ENCODE measurements around the gene COL4A1.

COL4A1 gene

DNA sequence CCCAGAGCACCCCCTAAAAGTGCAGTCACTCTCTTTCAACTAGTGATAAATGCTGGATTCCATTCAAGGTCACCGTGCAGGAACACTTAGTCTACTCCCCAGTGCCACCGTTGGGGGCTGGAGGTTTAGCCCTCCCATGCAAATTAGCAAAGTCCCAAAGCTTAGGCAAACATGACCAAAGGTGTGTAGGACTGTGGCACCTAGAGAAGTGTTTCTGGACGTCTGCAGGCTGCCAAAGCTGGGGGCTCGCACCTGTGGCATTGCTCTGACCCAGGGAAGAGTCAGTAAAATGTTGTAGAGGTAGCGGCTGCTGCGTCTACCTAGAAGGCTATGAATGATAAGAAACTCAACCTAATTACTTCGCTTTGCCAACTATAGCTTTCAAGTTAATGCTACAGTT lies 13.9 kb downstream of the COL4A1 start:
- DNase-seq (ENCODE audit: low spot score), result no peak

DNA sequence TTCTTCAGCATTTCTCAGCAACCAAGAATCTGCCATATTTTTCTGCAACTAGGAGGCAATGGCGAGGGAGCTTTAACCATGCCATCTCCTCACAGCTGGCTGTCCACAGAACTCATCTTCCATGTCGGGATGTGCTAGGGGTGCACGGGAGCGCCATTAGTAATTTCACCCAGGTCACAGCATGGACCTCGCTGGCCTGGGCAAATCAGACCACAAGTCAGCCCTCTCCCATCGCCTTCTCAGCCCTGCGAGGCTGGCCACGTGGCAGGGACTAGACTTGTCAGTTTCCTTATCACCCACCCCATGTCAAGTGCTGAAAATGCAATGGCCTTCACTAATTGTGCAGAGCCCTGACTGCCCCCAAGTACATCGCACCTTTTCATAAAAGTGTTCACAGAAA lies 15.7 kb downstream of the COL4A1 start:
- DNase-seq (ENCODE audit: low spot score), result no peak

DNA sequence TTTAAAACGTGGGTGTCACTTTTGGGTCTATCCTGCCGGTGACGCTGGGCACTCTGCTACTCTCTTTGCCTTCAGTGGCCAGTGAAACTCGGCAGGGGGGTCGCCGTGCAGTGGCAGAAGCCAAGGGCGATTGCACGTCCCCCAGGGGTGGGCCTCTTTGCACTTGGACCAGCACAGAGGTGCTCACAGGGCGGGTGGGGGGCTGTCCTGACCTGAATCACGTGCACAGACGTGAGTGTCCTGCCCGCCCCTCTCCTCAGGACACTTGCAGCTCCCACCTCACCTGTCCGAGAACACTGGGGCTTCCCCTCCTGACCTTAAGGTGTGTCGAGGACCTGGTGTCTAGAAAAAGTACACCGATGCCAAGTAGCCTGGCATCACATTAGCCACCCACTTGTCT lies 16.1 kb downstream of the COL4A1 start:
- DNase-seq (ENCODE audit: low spot score), result no peak

DNA sequence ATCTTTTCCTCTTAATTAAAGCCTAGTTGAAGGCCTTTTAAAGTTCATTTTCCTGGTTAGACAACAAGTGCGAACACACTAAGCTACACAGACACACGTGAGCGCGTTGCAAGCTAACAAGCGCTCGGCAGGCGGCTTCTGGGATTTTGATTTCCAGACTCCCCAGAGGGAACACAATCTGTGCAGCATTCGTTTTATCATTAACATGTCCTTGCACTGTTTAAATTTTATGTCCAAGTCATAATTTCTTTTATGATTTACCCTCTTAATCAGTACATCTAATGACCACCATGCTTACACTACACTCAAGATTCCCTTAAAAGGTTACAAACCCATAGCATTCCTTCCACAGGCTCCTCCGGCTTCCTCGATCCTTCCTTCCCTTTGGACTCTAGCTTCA lies 16.8 kb downstream of the COL4A1 start:
- DNase-seq (ENCODE audit: low spot score), result no peak

DNA sequence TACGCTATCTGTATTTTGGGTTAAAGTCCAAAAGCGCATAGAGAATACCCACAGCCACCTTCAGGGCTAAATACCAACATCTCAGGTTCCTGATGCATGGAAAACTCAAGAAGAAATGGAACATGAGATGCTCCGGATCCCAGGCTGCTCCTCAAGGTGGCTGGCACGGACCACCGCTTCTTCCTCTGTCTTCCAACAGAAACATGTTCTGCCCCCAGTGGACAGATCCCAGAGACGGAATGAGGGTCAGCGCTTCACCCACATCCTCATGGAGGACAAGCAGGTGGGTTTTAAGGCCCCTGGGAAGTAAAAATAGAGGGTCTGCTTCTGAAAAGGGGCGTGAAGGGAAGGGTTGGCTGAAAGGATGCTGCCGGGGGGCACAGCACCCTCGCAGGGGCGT lies 17.3 kb downstream of the COL4A1 start:
- DNase-seq (ENCODE audit: low spot score), result no peak

DNA sequence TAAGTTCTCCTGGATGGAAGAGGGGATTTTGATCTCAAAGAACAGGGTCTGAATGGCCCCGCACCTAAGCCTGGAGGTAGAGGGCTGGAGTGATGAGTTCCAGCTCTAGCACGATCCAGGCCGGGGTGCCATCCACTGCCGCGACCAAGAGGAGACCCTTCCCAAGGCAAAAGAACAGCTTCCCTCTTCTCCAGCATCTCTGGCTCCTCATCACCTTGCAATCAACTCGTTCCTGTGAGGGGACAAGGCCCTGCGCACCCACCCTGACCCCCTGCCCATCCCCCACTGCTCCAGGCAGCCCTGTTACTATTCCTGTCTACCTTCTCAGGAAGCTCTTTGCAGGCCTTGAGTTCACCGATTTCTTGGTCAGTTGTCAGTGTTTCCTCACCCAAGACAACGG lies 17.8 kb downstream of the COL4A1 start:
- no peak for DNase-seq (ENCODE audit: low spot score)

DNA sequence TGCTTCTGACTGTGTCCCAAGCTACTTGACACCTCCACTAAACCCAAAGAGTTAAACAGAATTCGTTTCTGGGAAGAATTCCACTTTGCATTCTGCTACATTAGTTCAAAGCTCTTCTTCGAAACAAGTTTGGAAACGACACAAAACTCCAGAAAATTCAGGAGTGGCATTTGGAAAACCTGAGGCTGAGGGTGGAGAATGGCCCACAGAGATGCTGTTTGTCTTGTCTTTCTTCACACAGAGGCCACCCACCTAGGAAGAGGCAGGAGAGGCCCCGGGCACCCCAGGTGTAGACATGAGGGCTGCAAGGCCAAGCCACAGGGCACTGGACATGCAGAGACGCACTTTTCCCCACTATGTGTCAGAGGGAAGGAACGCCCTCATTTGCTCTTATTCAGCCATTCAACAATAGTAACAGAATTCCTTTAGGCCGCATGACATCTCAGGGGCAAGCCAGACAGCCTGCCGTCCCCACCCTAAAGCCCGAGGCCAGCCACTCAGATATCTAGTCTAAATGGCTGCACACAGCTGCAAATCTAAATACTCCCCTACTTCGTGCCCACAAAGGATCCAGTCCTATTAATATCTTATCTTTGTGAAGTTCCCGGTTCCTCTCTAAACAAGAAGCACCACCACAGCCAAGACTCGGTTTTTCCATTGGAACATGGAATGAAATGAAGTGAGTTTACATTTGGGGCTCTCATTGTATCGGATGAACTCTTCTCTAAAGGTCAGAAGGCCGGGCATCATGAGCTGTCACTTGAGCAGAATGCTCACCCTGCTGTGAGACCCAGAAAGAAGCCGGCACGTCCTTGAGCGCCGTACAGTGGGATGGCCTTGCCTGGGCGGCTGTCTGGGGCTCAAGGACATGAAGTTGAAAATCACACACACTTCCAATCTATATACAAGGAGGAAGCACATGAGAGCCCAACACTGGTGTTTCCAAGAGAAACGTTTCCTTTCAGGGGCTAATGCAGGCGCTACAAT lies 19.8 kb downstream of the COL4A1 start:
- DNase-seq (ENCODE audit: low spot score), result no peak

DNA sequence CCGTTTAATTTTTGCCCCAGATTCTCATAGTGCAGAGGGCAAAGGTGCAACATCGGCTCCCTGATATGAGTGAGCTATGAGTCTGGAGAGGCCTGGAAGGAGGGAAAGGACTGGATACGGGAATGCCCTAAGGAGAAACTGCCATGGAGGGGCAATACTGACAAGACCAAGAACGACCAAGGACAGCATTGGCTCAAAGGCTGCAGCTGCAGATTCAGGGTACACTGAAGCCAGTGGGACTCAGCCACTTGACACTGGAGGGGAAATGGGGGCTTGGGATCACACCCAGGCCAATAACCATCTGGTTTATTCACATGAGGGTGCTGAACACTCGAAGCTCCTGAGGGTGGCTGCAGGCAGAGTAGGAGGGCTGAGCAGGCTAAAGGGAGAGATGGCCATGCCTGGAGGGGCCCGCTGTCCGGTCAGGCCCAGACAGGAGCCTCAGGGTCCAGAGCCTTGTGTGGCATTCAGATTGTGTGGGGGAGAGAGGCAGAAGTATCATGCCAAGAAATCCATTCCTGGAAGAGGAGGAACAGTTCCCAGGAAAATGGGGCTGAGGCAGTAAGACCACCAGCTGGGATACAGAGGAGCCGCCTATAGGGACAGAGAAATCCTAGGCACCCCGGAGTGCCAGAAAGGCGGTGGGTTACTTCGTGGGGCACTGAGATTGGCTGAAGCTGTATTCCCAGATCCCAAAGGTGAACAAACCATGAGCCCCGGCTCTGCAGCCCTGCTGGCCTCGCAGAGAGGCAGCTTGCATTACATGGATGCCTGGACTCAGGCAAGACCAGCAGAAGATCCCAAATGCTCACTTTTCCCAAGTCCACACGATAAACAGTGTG lies 20.7 kb downstream of the COL4A1 start:
- no peak for DNase-seq (ENCODE audit: low spot score)

DNA sequence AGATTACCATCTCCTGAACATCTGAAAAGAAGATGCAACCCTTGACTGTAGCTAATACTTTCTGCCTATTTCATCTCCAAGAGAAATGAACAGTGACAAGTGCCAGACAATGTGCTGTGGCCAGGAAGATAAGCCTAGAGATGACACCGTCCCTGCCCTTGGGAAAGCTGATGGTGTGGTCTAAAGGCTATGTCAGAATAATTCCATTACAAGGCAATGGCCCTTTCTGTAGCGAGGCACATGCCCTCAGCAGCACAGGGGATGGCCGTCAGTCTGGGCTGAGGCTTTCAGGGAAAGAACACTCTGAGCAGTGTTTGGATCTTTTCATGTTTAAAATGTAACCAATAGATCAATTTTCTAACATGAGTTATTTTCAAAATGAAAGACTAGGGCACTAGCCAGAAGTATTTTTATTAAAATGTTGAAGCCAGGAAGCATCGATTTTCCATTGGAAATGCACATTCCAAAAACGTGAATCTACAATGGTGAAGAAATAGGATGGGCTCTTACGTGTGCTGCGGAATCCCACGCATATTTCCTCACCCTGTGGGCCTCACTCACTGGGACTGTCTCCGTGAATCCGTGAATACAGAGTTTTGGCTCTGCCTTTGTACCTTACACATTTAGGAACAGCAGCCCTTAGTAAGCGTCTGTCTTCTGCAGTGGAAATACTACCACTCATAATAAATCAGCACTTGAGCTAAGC lies 22.0 kb downstream of the COL4A1 start:
- DNase-seq (ENCODE audit: low spot score), result no peak

DNA sequence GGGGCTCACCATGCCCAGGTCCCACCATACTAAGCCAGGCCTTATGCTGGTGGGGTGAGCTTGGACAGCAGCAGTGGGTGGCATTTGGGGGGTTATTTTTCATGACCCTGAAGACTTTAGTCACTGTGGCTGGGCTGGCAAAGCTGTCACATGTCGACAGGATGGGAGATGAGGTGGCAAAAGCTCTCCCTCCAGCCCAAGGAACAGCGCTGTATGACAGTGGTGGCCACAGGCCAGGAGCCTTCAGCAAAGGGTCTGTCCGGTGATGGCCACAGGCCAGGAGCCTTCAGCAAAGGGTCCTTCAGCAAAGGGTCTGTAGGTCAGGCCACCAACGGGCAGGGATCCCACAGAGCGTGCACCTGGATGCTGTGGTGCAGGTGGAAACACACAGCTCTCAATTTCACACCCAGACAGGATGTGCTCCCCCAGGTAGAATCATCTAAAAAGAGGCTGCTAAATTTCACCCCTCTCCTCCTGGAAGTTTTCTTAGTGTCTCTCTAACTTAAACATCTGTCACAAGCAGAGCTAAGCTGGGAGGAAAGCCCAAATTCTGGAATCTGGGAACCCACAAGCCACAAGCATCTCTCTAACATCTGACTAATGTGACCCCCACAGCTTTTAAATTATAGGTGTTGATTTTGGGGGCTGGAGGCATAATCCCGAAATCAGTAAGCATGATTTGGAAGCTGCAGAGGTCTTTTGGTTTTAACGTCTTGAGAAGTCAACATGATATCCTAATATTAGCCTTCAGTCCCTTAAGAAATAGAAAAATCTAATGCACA lies 23.0 kb downstream of the COL4A1 start:
- DNase-seq (ENCODE audit: low spot score), result no peak

DNA sequence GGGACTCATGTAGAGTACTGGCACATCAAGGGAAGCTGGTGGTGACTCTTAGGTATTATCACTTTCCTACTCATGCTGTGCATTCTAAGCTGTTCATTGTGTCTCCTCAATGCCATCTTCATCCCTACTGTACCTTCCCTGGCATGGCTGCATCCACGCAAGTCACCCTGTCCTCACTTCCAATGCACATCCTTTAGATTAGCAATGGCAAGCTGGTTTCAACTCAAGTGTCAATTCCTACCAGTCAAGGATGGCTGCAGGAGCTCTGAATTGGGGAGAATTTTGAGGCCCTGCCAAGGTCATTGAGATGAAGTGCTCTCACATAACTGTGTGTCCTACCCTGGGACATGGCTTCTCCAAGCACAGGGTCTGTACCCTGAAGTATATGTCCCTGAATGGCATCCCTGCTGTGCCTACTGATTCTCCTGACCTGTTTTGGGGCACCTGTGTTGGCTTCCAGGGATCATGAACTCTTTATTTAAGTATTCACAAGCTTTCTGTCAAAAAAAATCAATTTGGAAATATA lies 24.6 kb downstream of the COL4A1 start:
- DNase-seq (ENCODE audit: low spot score), result no peak

DNA sequence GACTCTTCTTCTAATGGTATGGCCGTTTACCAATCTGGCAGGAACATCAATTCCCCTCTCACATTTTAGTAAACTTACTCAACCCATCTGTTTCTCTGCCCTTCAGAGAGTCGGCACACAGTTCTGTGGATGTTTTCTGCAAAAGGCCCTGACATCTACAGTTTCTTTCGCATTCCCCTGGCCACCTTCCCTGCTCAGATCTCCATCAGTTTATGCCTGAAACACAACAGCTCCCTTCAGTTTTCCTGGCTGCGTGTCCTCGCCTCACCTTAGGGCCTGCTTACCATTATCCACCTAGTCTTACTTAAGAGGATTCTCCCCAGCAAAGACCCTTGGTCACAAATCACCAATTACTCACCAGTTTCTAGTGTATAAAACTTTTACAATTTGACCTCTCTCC lies 25.2 kb downstream of the COL4A1 start:
- DNase-seq (ENCODE audit: low spot score), result no peak

DNA sequence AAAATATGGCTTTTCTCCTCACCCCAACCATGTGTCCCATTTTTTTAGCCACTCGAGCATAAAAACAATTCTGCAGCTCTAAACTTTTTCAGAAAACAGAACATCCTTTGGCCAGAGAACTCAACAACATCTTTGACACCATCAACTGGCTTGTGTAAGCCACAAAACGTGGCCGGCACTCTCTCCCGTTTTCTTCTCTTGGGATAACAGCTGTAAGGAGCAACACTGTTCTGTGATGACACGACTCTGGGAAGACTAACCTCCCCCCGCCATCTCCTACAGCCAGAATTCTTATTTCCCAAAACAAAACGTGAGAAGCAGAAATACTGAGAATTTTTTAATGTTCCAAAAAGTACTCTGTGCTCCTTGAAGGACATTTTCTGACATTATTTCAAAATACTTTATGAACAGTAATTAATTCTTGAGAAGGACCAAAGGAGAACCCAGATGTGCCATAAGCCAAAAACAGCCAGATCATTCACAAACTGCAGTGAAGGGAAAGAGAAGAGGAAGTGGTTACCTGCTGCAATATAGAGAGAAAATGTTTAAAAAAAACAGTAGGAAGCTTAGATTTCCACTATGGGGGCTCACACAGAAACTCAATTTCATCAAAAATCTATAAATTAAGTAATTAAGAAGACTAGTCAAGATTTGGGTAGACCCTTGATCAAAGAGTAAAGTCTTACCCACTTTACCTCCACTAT lies 25.8 kb downstream of the COL4A1 start:
- no peak for DNase-seq (ENCODE audit: low spot score)

DNA sequence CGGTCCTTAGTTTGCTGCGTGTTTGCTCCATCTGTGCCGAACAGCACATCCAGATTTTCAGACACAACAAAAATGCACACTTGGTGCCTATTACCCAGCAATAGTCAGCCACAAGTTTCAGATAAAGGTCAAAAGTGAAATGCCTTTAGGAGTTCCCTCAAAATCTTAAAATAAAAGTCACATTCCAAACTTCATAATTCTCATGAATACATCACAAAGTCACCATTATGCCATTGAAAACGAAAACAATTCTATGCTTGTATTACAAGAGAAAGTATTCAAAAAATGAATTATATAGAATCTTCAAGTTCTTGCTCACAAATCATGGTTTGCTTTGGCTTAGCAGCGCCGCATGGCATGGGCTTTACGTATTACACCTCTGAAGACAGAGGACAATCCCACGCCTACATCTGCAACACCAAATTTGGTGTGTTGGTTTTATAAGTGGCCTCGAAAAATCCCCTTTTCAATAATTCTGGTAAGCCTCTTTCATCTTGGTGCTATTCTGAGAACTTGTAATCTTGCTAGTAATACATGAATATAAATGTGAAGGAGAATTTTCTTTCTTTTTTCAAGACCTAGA lies 26.6 kb downstream of the COL4A1 start:
- no peak for DNase-seq (ENCODE audit: low spot score)

DNA sequence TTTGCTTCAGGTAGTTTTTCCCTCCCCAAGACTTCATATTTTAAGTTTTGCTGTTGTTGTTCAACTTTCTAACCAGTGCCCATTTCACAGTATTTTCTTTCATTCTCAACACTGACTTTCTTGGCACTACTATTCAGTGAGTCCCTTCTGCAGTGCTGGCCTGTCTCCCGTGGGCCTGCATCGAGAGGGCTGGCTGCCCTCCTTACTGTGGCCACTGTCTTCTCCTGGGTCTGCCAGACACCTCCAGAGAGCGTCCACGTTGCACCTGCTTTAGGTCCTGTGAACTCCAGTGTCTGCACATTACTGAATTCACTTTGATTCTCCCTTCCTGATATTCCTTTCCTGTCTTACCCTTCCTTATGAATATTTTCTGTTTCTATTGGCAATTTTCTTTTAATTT lies 27.3 kb downstream of the COL4A1 start:
- DNase-seq (ENCODE audit: low spot score), result no peak

DNA sequence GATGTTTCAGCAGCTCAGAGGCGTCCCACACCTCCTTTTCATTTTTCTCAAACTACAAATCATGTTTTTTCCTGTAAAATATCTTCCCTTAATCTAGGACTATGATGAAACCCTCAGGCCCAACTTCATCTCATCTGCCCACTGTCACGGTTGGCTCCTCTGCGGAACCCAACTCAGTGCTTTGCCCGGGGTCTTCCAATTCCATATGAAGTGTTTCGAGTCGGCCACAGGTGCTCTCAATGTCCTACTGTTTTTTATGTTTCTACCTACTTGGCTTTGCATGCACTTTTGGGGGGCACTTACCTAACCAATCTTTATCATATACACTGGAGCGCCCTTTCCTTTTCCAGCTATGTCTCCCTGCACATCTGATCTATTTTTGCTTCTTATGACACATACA lies 28.1 kb downstream of the COL4A1 start:
- no peak for DNase-seq (ENCODE audit: low spot score)

DNA sequence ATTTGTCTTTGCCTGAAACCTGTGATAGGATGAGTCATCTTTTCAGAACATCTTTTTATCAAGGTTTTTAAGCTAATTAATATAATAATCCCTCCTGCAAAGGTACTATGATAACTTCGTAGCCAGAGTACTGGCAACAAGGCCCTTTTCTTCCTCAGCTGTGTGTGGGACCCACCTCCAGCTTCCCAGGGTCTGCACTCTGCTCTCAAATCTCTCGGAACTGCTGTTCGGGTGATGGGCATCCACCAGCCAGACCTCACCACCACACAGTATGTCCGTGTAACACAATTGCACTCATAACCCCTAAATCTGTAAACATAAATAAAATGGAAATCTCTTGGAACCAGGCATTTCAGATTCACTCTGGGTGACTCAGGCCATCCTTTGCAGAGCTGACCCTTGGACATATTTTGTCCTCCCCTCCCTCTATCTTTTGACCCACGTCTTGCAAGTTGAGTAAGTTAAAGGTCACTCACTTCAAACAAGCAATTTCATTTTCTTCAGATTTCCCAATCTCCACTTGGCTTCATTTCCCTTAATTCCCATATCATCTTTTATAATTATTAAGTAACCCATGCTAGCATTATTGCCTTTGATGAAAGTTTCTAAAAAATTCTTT lies 29.5 kb downstream of the COL4A1 start:
- no peak for DNase-seq (ENCODE audit: low spot score)

DNA sequence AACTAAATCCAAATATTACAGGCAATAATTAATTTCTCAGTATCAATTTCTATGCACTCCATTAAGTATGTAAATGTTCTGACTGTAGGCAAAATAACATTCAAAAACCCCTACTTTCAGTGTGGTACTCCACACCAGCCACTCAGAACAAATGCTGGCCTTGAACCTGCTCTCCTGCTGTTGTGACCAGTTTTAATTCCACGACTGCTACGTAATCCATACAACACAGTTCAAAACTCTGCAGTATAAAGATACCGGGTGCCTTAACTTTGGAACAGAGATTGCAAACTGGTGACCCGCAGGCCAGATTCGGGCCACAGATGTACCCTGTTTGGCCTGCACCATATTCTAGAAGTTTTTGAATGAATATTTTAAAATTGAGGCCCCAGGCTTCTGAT lies 30.4 kb downstream of the COL4A1 start:
- no peak for DNase-seq (ENCODE audit: low spot score)

DNA sequence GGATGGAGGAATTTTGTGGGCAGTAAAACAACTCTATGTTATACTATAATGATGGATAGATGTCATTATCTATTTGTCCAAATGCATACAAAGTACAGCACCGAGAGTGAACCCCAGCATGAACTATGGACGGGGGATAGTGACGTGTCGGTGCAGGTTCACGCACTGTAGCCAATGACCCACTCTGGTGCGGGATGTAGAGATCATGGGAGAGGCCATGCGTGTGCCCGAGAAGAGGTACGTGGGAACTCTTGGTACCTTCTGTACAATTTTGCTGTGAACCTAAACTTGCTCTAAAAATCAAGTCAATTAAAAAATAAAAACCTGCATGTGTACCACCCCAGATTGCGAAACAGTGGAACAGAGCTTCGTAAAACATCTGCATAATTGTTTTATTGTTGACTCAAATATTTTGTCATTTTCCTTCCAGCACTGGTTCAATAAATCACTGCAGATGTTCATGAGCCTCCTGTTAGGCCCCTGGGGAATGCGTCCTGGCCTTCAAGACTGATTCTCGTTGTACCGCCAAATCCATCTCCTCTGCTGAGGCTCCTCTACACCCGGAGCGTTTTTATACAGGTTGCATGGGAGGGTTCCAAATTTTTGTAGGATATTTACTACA lies 30.9 kb downstream of the COL4A1 start:
- DNase-seq (ENCODE audit: low spot score), result no peak

DNA sequence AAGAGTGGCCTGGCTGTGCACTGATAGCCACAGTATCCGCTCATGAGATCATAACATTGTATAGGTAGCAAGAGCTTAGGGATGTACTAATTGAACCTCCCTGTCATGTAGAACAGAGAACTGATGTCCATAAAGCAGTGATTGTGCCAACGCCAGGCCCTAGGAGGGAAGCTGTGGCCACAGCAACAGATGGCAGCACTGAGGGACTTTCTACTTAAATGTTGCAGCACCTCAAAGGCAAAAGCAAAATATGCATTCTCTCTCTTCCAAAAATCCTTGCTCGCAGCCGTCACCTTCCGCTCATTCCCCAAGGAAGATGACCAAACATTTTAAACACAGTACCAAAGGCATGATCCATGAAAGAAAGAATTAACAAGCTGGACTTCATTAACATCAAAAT lies 32.3 kb downstream of the COL4A1 start:
- DNase-seq (ENCODE audit: low spot score), result no peak
